AG08396 (cell line): ENCODE data around the gene SUFU.

Source experiments
- DNase-seq: peaks from one replicate; pipeline ENCODE4 v3.0.0; 2012; ENCODE audit warnings: low spot score, mixed read lengths

Gene SUFU

DNA sequence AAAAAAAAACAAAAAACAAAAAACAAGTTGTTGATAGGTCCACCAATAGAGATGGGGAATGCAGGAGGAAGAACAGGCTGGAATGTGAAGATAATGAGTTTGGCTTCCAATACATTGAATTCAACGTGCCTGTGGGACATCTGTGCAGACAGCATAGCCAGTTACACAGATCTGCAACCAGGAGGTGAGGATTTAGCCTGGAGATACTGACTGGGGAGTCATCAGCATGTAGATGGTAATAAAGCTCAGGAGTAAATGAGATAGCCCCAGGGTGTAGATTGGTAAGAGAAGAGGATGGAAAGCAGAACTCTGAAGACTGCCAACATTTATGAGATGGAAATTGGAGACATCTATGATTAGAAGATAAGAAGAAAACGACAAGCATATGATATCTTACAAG lies 135.8 kb downstream of the SUFU start:
- DNase-seq, result no peak

DNA sequence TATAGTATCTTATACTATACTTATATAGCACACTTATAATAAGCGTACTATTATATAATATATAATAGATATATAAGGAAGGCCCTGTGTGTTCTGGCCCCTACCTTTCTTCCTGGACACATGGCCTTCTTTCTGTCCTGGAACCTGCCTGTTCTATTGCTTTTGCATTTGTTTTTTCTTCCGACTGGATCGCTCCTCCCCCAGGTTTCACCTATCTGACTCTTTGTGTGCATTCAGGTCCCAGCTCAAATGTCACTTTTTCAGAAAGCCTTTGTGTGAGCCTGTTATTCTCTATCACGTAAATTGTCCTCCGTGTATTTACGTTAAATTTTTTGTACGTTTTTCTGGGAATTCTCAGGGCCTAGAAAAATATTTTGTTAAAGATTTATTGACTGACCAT lies 137.6 kb downstream of the SUFU start:
- no peak for DNase-seq

DNA sequence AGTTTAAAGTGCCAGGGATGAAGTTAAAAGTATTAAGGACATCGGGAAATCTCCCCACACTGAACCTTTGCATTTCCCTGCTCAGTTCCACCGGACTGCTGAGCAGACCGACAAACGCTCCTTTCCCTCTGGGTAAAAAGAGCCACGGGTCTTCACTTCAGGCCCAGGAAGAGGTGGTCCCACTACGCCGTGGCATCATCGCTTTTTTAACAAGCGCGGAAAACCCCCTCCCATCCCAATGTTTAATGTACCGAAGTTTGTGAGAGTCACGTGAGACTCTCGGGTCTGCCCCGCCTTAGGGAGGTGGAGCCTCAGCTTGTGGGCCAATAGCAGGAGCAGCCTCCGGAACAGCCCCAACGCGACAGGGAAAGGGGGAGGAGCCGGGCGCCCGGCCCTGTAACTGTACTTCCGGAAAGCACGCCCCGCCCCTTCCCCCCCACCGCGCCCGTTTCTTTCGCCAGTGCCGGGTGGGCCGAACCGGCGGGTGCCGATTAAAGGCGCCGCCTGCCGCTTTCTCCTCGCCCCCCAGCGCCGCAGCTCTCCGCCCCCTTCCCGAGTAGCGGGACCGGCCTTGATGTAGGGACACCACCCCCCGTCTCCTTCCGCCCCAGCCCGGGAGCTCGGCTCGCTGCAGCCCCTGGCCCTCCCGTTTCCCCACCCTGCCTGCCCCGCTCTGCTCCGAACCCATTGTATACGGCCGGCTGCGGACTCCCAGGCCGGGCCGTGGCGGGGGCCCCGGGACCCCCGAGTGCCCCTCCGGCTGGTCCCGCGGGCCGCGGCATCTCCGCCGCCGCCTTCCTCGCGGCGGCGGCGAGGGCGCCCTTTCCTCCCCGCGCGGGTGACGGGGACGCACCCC lies 138.3 kb downstream of the SUFU start:
- DNase-seq, result peak; percentile 94

DNA sequence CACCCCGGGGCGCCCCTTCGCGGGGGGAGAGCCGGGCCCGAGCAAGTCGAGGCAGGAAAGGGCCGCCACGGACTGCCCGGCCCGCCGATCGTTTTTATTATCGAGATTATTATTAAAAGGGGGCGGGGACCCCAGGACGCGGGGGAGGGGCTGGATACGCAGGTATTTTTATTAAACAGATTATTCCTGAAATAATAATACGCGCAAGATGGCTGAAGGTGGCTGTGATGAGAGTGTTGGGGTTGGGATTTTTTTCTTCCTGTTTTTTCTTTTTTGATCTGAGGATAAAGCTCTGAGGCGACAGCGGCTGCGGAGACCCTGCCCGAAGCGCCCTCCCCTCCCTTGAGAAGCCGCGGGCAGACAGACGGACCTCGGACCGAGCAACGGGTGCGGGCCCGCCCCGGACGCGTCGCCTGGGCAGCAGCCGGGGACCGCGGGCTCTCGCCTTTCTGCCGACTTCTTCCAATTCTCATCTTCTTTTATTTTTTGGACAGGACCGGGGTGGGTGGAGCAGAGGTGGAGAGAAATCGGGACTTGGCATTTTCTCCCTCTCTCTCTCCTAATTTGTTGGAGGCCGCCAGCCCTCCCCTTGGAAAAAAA lies 139.1 kb downstream of the SUFU start:
- DNase-seq, result peak; percentile 65

DNA sequence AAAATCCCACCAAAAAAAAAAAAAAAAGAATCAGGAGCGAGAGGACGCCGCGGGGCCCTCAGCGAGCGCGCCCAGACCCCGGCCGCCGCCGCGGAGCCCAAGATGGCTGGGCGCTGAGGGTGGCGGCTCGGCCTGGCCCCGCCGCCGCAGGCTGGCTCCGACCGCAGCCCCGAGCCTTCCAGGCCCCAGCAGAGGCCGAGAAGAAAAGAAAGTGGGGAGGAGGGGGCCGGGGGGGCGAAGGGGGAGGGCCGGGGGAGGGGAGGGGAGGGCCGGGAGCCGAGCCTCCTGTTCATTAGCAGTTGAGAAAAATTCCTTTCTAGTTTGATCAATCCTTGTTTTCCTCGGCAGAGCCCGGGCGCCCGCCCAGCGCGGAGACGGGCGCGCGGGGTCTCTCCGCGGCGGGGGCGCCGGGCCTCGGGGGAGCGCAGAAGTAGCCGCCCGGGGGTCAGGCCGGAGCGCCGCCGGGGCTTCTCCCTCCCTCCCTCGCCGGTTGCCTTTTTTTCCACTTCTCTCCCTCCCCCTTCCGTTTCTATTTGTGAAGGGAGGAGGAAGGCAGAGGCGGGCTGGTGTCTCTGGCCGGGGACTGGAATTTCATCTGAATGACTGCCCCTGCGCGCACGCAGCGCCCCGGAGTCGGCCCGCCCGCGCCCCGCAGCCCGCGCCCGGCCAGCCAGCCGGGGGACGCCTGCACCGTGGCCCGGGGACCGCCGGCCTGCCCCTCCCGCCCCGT lies 139.7 kb downstream of the SUFU start:
- DNase-seq, result peak; percentile 70

DNA sequence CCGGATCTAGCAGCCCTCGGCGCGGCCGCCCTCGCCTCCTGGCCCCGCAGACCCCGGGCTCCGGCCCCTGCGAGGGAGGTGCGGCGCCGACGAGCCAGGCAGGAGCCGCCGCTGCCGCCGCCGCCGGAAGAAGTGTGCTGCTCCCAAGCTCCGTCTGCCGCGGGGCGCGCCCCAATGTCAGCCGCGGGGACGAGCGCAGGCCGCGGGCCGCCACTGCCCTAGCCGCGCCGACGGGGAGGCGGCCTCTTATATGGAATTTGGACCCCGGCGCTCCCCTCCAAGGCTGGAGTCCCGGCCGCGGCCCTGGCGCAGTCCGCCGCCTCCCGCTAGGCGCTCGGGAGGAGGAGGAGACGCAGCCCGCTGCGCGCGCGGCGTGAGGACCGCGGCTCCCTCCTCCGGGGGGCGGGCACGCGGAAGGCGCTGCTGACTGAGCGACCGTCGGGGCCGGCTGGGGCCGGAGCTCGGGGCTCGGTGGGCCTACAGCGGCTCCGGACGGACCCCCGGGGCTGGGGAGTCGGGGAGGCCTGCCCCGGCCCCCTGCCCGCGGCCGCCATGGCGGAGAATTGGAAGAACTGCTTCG lies 140.4 kb downstream of the SUFU start, which contains the start of gene TRIM8:
TRIM8 (plus strand) TSS at position 414 of the 580 bp plus-strand sequence; CDS start at position 553, 139 bp downstream.
- peak; percentile 53 for DNase-seq

DNA sequence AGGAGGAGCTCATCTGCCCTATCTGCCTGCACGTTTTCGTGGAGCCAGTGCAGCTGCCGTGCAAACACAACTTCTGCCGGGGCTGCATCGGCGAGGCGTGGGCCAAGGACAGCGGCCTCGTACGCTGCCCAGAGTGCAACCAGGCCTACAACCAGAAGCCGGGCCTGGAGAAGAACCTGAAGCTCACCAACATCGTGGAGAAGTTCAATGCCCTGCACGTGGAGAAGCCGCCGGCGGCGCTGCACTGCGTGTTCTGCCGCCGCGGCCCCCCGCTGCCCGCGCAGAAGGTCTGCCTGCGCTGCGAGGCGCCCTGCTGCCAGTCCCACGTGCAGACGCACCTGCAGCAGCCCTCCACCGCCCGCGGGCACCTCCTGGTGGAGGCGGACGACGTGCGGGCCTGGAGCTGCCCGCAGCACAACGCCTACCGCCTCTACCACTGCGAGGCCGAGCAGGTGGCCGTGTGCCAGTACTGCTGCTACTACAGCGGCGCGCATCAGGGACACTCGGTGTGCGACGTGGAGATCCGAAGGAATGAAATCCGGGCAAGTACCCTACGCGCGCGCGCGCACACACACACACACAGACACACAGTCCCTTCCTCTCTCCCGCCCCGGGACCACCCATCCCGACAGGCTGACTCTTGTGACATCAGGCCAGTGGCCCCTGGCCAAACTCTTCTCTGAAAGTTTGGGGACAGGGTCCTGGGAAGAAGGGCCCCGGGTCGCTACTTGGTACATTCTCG lies 141.0 kb downstream of the SUFU start:
- DNase-seq, result no peak

DNA sequence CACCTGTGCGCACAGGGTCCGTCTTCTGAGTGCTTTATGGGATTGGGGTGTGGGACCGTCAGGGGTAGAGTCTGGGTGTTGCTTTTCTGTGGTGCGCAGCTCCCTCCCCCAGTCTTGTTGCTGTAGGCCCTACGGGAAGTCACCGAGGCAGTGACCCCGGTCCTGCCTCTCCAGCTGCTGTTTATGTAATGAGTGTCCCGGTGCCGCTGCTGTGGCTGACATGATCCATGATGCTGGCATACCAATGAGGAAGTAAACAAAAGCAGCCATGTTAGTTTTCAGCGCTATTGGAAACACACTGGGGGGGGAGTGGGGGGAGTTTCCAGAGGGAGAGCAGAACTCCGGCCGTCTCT lies 141.6 kb downstream of the SUFU start:
- DNase-seq, result peak; percentile 64

DNA sequence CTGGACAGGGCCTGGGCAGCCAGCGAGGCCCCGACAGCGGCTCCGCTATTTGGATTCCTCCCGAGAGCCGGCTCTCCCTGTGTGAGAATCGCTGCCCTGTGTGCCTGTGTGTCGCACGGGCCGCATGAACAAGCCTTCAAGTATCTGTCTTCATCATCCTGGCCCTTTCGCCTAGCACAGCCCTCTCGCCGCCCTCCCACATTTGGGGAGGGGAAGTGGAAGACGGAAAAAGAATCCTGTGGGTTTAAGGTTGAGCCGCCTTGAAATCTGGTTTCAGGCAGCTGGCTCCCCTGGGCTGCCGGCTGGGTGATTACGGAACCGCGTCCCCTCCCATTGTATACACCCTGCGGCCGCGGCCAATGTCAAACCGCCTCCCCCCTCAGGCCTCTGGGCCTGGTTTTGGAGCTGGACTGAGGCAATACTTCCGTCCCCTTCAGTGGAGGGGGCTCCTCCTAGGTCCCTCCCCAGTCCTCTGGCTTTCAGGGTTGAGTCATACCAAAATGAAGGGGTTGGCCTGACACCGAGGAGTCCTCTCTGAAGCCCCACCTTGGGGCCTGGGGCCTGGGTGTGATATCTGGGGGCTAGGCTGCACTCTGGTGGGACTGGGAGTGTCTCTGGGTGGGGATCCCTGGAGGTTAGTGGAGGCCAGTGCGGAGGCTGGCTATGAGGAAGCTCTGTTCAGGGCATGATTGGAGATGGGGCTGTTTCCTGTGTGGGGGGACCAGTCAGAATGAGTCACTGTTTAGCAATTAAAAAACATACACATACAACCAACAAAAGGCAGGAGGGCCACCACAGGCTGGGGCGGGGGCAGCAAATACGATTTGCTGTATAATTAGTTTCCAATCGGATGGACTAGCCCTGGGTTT lies 142.2 kb downstream of the SUFU start:
- DNase-seq, result peak; percentile 85

DNA sequence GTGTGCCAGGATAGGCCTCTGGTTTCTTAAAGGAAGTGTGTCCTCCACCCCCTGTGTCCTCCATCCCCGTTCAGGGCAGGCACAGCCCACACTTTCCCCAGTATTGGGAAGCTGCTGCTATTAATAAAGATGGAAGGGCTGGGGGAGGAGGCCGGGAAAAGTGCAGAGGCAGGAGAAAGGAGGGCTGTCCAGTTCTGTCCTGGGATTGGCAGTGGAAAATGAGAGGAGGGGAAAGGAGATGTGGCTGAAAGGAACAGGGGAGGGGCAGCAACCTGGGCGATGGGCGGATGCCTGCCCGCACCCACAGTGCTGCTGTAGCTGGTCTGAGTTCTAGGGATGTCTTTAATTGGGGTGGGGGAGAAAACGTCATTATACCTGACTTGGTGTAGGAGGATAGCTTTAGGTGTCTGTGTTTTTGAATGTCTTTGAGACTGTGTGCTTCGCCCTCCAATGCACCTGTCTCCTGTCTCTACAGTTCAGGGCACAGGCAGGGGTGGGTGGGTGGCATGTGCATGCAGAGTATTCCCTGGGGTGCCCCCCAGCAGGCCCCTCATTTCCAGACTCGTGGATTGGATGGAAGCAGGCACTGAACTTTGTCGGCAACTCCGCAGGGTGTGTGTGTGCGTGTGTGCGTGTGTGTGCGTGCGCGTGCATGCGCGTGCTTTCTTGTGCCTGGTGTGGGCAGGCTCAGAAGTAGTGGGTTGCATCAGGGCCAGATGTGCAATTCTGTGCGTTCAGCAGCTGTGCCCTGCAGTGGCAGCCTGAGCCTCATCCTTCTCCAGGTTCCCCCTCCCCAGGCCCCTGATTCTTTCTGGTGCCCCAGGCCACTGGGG lies 143.1 kb downstream of the SUFU start:
- DNase-seq, result no peak

DNA sequence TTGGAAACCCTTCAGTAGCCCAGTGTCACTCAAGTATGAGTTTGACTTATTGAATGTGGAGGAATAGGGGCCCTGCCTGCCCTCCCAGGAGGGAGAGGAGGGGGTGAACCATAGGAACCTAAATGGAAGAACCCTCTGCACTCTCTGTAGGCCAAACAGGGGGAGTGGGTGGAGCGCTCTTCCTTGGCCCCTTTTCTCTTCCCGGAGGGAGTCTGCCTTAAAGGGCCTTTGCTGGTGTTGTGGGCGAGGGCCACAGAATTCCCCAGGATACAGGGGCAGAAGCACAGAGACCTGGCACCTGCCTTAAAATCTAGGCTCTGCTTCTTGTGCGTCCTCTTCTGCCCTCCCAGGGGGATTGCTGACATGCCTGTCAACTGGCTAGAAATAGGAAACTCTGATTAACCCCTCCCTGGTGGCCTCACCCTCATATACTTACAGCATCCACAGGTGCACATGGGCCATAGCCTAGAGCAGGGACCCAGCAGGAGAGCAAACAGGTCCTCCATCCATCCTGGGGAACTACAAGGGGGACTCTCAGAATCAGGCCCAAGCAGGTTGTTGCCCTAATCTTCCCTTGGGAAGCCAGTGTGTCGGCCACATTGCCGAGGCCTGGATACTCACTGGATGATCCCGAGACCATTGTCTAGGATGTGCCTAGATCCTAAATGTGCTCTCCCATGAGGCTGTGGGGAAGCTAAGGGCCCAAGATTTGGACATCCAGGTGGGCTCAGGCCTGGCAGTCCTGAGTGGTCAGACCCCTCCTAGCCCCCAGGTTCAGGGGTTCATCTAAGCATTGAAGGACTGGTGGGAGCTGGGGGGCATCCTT lies 143.9 kb downstream of the SUFU start:
- DNase-seq, result no peak

DNA sequence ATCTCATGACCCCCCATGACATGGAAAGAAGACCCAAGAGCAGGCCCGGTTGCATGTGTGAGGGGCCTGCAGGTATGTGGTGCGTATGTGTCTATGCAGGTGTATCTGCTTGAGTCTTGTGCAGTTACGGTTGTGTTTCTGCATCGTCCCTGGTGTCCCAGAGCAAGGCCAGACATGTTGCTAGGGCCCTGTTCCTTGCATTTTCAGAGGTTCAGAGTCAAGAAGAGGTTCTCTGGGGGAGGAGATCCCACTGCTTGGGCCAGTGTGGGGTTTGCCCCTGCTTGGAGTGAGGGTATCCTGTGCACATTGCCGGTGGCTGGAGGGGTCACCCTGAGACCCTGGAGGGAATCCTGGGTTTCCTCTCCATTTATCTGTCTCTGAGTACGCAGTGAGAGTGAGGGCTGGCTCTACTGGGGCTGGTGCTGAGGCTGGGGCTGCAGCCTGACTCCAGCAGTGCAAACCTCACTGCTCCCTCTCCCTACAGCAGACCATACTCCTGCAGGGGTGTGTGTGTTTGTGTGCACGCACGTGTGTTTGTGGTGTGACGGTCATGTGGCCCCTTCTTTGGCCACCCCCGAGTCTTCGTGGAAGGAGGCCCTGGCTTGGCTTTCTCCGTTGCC lies 144.6 kb downstream of the SUFU start:
- DNase-seq, result no peak

DNA sequence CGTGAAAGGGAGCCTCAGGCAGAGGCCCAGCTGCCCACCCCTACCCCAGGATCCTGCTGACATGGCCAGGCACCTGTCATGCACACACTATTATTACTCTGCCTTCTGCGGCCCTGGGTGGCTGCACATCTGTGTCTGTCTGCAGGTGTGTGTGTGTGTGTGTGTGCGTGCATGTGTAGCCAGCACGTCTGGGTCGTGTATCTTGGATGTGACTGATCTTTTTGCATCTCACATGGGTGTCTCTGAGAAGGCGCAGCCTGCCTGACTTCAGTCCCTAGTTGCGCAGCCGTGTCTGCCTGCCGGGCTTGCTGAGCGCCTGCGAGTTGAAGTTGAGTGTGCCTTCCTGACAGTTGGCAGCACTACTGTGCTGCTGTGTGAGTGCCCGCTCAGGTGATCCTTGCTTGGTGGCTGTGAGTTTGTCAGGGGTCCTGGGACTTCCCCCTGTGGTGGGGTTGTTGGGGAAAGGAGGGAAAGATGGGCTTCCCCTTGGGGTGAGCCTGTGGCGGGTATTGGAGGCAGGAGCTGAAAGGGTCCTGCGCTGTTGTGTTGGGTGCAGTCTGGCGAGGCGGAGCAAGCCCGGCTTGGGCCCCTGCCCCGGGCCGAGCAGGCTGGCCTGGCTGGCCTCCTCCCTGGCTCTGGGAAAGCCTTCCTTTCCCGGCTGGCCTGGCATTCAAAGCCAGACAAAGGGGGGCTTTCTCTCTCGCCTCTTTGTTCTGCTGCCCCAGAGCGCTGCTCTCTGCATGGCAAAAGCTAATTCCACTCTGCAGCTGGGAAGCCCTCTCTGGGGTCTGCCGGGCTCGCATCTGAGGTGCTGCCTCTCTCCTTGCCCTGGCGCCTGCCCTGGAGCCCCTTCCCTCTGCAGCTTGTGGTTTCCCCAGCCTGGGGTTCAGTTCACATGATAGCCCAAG lies 145.4 kb downstream of the SUFU start:
- DNase-seq, result no peak

DNA sequence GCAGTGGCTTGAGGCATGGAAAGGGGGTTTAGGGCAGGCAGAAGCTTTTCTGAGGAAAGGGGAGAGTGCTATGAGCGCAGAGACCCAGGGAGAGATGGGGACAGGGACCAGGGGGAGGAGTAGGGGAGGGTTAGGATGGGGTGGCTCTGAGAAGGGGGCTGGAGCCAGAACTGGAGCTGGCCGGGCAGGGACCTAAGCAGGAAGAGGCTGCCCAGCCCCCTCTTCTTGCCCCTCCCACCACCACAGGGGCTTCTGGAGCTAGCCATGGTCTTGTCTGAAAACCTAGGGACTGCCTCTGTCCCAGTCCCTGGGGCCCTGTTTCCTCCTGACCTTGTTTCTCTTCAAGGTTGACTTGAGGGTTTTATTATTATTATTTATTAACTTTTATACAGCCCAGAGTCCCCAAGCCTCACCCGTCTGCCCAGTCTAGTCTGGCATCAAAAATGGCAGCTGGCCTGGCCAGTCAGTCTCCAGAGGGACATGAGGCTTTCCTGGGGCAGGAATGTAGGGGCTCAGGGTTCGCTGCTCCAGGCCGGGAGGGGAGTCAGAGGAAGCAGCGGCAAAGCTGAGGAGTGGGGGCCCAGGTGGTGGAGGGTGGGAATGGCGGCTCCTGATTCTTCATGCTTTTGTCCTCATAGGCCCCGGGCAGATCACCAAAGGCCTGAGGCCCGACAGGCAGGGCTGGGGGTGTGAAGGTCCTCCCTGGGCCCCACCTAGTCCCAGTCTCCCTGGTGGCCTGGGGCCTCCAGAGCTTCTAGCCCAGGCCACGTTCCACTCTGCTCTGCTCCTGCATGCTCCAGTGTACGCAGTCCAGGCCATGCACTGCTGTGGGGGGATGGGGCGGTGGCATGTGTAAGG lies 146.3 kb downstream of the SUFU start:
- DNase-seq, result no peak

DNA sequence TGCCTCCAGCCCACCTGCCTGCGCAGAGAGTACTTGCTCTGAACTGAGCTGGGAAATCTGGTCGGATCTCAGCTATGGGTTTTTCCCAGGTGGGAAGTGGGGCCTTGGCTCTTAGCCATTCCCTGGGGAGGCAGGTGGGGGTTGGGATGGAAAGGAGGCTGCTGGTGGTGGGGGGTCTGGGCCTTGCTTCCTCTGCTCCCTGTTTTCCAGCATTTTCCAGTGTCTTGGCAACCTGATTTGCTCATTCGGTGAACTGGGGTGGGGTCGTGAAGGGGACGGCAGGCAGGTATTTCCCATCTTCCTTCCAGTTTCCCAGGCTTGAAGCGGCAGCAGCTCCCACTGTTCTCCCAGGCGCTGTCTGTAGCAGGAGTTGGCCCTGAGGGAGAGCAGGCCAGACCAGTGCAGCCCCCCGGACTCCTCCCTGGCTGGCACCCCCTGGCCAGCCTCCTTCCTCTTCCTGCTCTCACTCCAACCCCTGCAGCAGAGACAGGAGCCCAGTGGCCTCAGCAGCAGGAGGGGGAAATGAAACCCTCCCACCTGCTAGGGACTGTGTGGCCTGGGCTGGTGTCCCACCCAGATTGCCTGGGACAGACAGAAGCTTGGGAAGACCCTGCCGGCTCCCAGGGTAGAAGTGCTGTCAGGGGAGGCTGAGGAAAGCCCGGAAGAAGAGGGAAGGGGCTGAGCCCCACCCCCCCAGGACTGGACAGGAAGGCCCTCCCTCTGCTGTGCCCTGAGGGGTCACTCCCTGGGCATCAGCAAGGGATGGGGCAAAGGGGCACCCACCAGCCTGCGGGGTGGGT lies 147.1 kb downstream of the SUFU start:
- DNase-seq, result no peak
